ENCODE results near the gene PTP4A1. TPM values are rescaled to one million over a fixed set of nuclear protein-coding genes. Genes with fewer than 3 reads are reported as not detected.

PTP4A1 gene
- total and polyA plus RNA-seq, 2 of the 13 experiments (the other 11 are each of a cell fraction or from before 2014, with no cell fraction given): 141 to 376 TPM

GRCh38 chr6:63525186-63525878 lies 46.9 kb upstream of the PTP4A1 start (continued):
- peak; percentile 38; the same call in 1 of the 2 replicates for TF ChIP-seq CTCF (CRISPR knock-in tag; IDR thresholded peaks at IDR 0.05)
- TF ChIP-seq SNAPC4 (CRISPR knock-in tag; IDR thresholded peaks at IDR 0.05): no peak
- 0 out of 2 replicates have a peak, but pooled peaks have one; percentile 16 for TF ChIP-seq MED1 (CRISPR knock-in tag; IDR thresholded peaks at IDR 0.05)
- TF ChIP-seq MLXIP (CRISPR knock-in tag; IDR thresholded peaks at IDR 0.05; ENCODE audit: borderline replicate concordance): no peak
- 0 out of 2 replicates have a peak, but pooled peaks have one; percentile 37 for TF ChIP-seq ZFP90 (CRISPR knock-in tag; IDR thresholded peaks at IDR 0.05; ENCODE audit: borderline replicate concordance)
- TF ChIP-seq ZNF777 (CRISPR knock-in tag; IDR thresholded peaks at IDR 0.05): 0 out of 2 replicates have a peak, but pooled peaks have one; percentile 24
- no peak for TF ChIP-seq IRF2 (CRISPR knock-in tag; IDR thresholded peaks at IDR 0.05)
- peak; percentile 59; the same call in 1 of the 2 replicates for TF ChIP-seq POGZ (CRISPR knock-in tag; IDR thresholded peaks at IDR 0.05)
- 0 out of 2 replicates have a peak, but pooled peaks have one; percentile 23 for TF ChIP-seq ZNF263 (CRISPR knock-in tag; IDR thresholded peaks at IDR 0.05)
- peak; percentile 61 for TF ChIP-seq RBFOX2 (IDR thresholded peaks at IDR 0.05; ENCODE audit: low read depth, low read length)
- 0 out of 2 replicates have a peak, but pooled peaks have one; percentile 18 for TF ChIP-seq KAT7 (CRISPR knock-in tag; IDR thresholded peaks at IDR 0.05; ENCODE audit: borderline replicate concordance)
- no peak for TF ChIP-seq ZFP62 (CRISPR knock-in tag; IDR thresholded peaks at IDR 0.05)
